ENCODE results near the gene BRMS1.
"Not testable (repeated sequence)": the region's sequence is repeated elsewhere in the genome, so short reads cannot be mapped to it uniquely, and the experiment has no call there.

- not testable (repeated sequence) for TF ChIP-seq POLR2A (IDR thresholded peaks at IDR 0.05; ENCODE audit: low read depth, low read length); PML (IDR thresholded peaks at IDR 0.05; ENCODE audit: low read length); DPF2 (IDR thresholded peaks at IDR 0.05); POLR2AphosphoS2 (IDR thresholded peaks at IDR 0.05; ENCODE audit: low read depth, low read length); PAX5 (IDR thresholded peaks at IDR 0.05; ENCODE audit: borderline replicate concordance, low read depth, low read length); USF2 (IDR thresholded peaks at IDR 0.05; ENCODE audit: borderline replicate concordance, low read depth, low read length); ZNF592 (IDR thresholded peaks at IDR 0.05)
- TF ChIP-seq, protein P1, sequence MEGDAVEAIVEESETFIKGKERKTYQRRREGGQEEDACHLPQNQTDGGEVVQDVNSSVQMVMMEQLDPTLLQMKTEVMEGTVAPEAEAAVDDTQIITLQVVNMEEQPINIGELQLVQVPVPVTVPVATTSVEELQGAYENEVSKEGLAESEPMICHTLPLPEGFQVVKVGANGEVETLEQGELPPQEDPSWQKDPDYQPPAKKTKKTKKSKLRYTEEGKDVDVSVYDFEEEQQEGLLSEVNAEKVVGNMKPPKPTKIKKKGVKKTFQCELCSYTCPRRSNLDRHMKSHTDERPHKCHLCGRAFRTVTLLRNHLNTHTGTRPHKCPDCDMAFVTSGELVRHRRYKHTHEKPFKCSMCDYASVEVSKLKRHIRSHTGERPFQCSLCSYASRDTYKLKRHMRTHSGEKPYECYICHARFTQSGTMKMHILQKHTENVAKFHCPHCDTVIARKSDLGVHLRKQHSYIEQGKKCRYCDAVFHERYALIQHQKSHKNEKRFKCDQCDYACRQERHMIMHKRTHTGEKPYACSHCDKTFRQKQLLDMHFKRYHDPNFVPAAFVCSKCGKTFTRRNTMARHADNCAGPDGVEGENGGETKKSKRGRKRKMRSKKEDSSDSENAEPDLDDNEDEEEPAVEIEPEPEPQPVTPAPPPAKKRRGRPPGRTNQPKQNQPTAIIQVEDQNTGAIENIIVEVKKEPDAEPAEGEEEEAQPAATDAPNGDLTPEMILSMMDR (IDR thresholded peaks at IDR 0.05 in 2 of 3, conservative IDR thresholded peaks at IDR 0.05 in 1 of 3; ENCODE audit: control insufficient read depth in 2 of 3, extremely low read depth in 1 of 3, insufficient read depth in 1 of 3, low read depth in 3 of 3, low read length in 3 of 3), result not testable (repeated sequence)
Measured at GRCh38 chr11:66310803-66311440, 34.0 kb downstream of the BRMS1 start.

Measured in GM12878 (cell line).